TTC549 (cell line): ENCODE data around the gene ANGPTL4.
"Not testable (repeated sequence)": the region's sequence is repeated elsewhere in the genome, so short reads cannot be mapped to it uniquely, and the experiment has no call there.

ENCODE experiments used
- FAIRE-seq: peaks from 2 replicates; lab custom pipeline; 2012; peaks lifted over from hg19 to GRCh38; lab: Jason Lieb, UNC

The ANGPTL4 gene, protein sequence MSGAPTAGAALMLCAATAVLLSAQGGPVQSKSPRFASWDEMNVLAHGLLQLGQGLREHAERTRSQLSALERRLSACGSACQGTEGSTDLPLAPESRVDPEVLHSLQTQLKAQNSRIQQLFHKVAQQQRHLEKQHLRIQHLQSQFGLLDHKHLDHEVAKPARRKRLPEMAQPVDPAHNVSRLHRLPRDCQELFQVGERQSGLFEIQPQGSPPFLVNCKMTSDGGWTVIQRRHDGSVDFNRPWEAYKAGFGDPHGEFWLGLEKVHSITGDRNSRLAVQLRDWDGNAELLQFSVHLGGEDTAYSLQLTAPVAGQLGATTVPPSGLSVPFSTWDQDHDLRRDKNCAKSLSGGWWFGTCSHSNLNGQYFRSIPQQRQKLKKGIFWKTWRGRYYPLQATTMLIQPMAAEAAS

DNA sequence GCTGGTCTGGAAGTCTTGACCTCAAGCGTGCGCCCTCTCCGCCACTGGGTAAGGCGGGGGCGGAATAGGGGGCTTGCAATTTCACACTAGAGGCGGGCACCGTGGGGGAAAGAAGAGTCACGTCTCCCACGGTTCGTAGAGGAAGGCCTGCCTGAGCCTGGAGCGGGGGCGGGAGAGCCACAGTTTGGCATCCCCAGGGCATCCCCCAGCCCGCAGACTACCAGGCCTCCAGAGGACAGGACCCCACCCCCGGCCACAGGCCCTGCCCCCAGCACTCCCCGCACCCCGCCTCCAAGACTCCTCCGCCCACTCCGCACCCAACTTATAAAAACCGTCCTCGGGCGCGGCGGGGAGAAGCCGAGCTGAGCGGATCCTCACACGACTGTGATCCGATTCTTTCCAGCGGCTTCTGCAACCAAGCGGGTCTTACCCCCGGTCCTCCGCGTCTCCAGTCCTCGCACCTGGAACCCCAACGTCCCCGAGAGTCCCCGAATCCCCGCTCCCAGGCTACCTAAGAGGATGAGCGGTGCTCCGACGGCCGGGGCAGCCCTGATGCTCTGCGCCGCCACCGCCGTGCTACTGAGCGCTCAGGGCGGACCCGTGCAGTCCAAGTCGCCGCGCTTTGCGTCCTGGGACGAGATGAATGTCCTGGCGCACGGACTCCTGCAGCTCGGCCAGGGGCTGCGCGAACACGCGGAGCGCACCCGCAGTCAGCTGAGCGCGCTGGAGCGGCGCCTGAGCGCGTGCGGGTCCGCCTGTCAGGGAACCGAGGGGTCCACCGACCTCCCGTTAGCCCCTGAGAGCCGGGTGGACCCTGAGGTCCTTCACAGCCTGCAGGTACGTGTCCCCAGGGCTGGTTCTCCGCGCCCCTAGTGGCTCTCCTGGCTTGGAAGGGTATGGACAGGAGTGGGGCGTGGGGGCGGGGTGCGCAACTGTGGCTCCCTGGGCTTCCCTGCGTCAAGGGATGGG lies at the start of gene ANGPTL4:
Gene ANGPTL4 (plus strand): TSS at position 353 of the 969 bp plus-strand sequence. CDS start 167 bp downstream, at position 520.
- FAIRE-seq = no peak

GRCh38 chr19:8314981-8315640 lies 48.8 kb upstream of the ANGPTL4 start:
- not testable (repeated sequence) for FAIRE-seq

DNA sequence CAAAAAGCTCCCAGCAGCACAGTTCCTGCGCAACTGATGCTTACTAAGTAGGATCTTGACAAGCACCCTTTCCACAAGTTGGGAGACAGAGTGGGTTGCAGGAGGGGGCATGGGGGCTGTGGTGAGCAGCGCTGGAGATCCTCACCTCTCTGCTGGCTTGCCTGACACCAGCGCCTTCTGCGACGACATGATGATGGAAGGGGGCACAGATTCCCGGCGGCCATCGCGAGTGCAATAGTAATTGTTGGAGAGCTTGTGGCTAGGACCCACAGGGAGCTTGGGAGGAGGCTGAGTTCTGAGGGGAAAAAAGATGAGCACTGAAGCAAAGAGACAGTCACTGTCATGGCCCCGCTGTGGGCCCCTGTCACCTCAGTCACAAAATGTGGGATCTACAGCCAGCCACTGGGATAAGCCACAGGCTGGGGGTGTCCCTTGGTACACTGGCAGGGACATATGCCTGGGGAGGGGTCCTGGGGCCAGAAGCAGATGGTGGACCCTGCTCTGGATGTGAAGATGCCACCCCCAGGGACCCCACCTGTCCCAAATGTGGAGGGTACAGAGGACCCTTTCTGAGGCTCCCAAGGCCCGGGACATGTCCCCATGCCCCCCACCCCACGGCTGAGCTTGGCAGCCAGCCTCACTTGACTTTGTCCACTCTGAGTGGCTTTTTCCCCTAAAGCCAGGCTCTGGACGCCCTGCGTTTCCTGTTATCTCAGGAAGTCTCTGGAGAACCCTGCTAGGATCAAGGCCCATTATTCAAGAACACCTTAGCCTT lies 47.4 kb upstream of the ANGPTL4 start:
- no peak for FAIRE-seq

GRCh38 chr19:8318835-8319234 lies 45.1 kb upstream of the ANGPTL4 start:
- FAIRE-seq = not testable (repeated sequence)

DNA sequence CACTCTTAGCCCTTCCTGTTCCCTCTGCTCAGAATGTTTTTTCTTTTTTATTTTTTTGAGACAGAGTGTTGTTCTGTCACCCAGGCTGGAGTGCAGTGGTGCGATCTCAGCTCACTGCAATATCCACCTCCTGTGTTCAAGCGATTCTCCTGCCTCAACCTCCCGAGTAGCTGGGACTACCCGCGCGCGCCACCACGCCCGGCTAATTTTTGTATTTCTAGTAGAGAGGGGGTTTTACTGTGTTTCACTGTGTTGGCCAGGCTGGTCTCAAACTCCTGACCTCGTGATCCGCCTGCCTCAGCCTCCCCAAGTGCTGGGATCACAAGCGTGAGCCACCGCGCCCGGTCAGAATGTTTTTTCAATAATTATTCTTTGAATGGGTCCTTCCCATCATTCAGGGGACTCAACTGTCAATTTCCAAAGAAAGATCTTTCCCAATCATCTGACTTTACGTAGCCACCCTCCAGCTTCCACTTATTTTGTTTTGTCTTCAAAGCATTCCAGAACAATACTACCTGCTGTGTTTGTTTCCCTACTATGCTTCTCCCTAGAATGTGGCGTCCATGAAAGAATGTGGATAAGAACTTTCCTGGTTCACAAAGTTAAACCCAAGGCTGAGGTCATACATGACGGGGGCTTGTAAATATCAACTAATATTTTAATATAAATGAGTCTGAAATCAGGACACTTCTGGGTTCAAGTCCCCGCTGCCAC lies 44.0 kb upstream of the ANGPTL4 start:
- FAIRE-seq = no peak

- no peak for FAIRE-seq
Measured at GRCh38 chr19:8320564-8321066, 43.3 kb upstream of the ANGPTL4 start.

DNA sequence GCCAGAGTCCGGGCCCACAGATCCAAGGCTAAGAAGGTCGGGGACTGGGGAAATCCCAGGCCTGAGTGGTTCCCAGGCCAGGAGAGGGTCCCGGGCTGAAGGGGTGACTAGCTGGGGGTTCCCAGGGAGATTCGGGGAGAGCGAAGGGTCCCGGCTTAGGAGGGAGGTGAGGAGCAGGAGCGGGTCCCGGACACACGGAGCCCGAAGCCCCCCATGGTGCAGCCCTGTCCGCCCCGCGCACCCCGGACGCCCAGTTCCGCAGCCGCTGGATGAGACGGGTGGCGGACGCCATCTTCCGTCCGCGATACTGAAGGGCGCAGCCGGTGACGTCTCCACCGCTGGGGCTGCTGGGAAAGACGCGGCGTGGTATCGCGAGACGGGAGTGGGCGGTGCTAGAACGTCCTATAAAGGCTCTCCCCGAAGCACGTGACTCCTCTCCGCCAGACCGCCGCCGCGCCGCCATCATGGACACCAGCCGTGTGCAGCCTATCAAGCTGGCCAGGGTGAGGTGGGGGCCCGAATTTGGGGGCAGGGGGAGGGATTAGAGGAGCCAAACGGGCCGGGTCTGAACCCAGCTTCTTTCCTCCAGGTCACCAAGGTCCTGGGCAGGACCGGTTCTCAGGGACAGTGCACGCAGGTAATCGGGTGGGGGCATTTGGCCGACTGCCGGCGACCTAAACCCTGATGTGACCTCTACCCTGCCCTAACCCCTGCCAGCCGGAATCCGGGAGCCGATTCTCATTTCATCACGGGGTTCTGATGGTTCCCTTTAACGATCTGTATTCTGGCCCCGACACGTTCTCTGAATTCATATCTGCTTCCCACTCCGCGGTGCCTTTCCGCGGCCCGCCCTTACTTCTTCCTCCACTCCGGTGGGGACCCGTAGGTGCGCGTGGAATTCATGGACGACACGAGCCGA lies 42.6 kb upstream of the ANGPTL4 start, which contains the start of the genes NDUFA7 and RPS28:
Gene NDUFA7 (minus strand): TSS at position 309 of the 919 bp plus-strand sequence. CDS start 17 bp downstream, at position 292.
Gene RPS28 (plus strand): TSS at position 430 of the 919 bp plus-strand sequence. CDS start 35 bp downstream, at position 465.
- no peak for FAIRE-seq

DNA sequence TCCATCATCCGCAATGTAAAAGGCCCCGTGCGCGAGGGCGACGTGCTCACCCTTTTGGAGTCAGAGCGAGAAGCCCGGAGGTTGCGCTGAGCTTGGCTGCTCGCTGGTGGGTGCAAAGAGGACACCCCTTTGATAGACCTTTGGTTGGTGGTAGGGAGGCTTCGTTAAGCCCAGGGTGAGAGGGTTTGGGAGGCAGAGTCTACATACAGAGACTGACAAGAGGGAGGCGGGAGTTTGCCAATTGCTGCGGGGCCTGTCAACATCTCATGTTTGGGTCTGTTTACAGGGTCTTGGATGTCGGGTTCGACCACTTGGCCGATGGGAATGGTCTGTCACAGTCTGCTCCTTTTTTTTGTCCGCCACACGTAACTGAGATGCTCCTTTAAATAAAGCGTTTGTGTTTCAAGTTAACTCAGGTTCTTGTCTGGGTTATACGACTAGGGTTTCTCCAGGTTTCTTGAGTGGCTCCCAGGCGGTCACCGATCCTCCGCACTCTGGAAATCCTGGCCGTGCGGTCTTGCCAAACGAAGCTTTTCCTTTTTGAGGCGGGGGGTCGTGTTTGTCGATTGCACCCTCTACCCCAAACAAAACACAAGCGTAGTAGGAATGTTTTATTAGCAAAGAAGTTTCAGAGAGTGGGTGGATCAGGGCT lies 41.8 kb upstream of the ANGPTL4 start:
- FAIRE-seq = no peak

GRCh38 chr19:8322638-8322997 lies 41.3 kb upstream of the ANGPTL4 start:
- FAIRE-seq = no peak

DNA sequence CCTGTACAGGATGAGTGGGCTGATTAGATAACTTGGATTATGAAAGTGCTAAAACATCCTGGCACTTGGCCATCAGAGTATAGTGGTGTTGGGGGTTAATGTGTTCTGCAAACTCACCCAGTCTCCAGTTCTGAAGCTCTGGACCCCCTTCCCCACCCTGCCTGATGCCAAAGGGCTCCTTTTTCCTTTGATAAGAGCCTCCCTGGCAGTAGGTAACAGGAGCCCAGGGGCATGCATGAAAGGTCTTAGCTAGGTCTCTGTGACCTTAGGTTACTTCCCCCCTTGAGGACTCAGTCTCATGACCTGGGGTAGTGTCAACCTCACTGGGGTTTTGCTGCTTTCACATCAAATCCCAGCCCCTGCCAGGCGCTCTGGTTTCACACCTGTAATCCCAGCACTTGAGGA lies 40.2 kb upstream of the ANGPTL4 start:
- FAIRE-seq = no peak

DNA sequence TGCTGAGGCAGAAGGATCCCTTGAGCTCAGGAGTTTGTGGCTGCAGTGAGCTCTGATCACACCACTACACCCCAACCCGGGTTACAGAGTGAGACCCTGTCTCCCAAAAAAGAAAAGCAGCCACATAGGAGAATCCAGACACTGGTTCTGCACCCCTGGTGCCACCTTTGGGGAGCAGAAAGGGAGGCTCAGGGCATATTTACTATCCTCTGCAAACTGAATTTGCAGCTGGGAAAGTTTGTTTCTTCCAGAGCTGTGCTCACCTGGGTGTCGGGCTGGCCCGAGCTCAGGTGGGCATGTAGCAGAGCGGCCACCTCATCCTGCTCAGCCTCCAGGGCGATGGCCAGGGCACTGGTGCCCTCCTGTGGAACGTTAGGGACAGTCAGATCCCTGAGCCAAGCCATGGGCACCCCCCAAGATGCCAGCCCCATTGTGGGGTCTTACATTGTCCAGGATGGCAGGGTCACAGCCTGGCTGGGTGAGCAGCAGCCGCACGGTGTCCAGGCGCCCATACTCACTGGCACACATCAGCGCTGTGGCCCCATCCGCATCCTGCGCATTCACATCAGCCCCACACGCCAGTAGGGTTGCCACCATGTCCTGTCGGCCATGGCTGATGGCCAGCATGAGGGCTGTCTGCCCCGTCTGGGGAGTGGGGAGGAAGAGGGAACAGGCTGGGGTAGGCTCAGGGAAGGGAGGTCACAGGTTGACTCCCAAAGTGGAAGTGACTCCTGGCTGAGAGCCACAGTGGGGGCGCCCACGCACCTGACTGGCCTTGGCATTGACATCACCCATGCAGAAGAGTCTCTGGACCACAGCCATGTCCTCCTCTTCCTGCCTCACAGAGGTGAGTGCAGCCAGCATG lies 39.5 kb upstream of the ANGPTL4 start:
- FAIRE-seq = no peak

DNA sequence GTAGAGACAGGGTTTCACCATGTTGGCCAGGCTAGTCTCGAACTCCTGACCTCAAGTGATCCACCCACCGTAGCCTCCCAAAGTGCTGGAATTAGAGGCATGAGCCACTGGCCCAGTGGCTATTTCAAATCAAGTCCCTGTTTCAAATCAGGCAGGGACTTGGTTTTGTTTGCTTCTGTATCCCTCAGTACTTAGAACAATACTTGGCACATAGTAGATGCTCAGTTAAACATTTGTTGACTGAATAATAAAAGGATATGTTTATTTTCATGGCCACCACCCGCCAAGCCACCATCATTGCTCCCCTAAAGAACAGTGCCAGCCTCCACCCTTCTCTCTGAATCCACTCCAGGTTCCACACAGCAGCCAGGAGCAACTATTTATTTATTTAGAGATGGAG lies 38.5 kb upstream of the ANGPTL4 start:
- no peak for FAIRE-seq

GRCh38 chr19:8329996-8330395 lies 34.0 kb upstream of the ANGPTL4 start:
- no peak for FAIRE-seq

DNA sequence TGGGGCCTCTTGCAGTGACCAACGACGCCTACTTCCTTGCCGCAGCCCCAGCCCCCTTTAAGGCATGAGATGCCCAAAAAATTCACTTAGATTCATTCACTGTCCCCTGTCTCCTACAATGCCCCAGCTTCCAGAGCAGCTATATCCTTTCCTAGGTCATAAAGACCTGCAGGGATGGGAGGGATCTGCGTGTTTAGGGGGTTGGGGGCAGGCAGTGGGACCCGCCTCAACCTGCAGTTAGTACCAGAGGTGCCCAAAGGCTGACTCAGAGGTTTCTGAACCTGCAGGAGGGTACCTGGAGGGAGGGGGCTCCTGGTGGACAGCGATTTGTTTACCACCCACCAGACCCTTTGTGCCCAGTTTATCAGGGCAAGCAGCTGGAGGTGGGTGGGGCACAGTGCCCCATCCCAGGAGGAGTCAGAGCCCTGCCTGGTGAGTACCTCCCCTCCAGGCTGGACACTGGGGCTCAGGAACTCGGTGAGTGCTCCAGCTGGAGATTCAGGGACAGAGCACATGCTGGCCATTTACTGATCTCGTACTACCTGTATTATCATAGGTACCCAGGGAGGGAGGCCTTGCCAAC lies 32.6 kb upstream of the ANGPTL4 start:
- FAIRE-seq = no peak

- FAIRE-seq = no peak
Measured at GRCh38 chr19:8332976-8333766, 30.8 kb upstream of the ANGPTL4 start.

- no peak for FAIRE-seq
Measured at GRCh38 chr19:8333767-8334457, 30.0 kb upstream of the ANGPTL4 start.
